ENCODE data around the gene GUCY2F.

Gene GUCY2F

DNA sequence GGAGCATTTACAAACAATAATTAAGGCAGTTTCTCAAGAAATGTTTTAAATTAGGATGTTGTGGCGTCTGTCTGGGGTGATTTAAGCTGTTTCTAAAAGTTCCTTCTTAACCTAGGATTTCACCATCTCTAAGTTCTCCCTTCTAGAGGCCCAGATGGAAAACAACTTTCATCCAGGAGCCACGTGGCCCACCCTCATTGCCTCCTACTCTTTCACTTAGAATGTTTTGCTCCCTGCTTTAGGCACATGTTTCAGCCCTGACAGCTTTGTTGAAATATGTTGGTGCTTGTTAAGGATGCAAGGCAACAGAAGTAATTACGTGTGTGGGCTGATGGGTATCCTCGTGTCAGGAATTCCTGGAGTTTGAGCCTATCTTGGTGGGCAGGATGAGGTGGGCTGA is 131.3 kb downstream of the GUCY2F start:
- Histone ChIP-seq H3K9ac (ENCODE audit: low read depth, low read length, poor library complexity, severe bottlenecking) (no peak overlapping the region), H4K20me1 (ENCODE audit: insufficient read depth, low read length, poor library complexity, severe bottlenecking) (no peaks in the 10 kb centered on the region), H3K4me2 (ENCODE audit: low read depth, low read length, poor library complexity, severe bottlenecking) (no peak overlapping the region), H3K9me2 (replicated peaks; ENCODE audit: low read depth, low read length) (no peaks in the 10 kb centered on the region), H3K27me3 (ENCODE audit: insufficient read depth, low read length, poor library complexity, severe bottlenecking) (no peaks in the 10 kb centered on the region), H3K9me3 (ENCODE audit: insufficient read depth, low read depth, low read length) (no peaks in the 10 kb centered on the region), H3K36me3 (ENCODE audit: insufficient read depth, low read length) (no peaks in the 10 kb centered on the region), H3K79me2 (ENCODE audit: insufficient read depth, low read length) (no peaks in the 10 kb centered on the region), H2AFZ (ENCODE audit: low read length) (no peak overlapping the region), H3F3A (ENCODE audit: low read depth) (no peaks in the 10 kb centered on the region), H3K4me1 (ENCODE audit: insufficient read depth, low read length, poor library complexity, severe bottlenecking) (peaks cover 22% of the 10 kb centered on the region), H3K4me3 (ENCODE audit: low read length, poor library complexity, severe bottlenecking) (no peak overlapping the region)
- TF ChIP-seq, protein P1, sequence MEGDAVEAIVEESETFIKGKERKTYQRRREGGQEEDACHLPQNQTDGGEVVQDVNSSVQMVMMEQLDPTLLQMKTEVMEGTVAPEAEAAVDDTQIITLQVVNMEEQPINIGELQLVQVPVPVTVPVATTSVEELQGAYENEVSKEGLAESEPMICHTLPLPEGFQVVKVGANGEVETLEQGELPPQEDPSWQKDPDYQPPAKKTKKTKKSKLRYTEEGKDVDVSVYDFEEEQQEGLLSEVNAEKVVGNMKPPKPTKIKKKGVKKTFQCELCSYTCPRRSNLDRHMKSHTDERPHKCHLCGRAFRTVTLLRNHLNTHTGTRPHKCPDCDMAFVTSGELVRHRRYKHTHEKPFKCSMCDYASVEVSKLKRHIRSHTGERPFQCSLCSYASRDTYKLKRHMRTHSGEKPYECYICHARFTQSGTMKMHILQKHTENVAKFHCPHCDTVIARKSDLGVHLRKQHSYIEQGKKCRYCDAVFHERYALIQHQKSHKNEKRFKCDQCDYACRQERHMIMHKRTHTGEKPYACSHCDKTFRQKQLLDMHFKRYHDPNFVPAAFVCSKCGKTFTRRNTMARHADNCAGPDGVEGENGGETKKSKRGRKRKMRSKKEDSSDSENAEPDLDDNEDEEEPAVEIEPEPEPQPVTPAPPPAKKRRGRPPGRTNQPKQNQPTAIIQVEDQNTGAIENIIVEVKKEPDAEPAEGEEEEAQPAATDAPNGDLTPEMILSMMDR (conservative IDR thresholded peaks at IDR 0.05; ENCODE audit: low read length) = no peak
- TF ChIP-seq EZH2phosphoT487 (IDR thresholded peaks at IDR 0.05; ENCODE audit: borderline replicate concordance) = no peak

GRCh38 chrX:109350051-109350450 is 131.8 kb downstream of the GUCY2F start:
- TF ChIP-seq, protein P1 (conservative IDR thresholded peaks at IDR 0.05; ENCODE audit: low read length) = no peak
- TF ChIP-seq EZH2phosphoT487 (IDR thresholded peaks at IDR 0.05; ENCODE audit: borderline replicate concordance) = no peak
- Histone ChIP-seq H3K4me1 (ENCODE audit: insufficient read depth, low read length, poor library complexity, severe bottlenecking) (peaks cover 22% of the 10 kb centered on the region), H2AFZ (ENCODE audit: low read length) (no peak overlapping the region), H3K9ac (ENCODE audit: low read depth, low read length, poor library complexity, severe bottlenecking) (no peak overlapping the region), H4K20me1 (ENCODE audit: insufficient read depth, low read length, poor library complexity, severe bottlenecking) (no peaks in the 10 kb centered on the region), H3K9me2 (replicated peaks; ENCODE audit: low read depth, low read length) (no peaks in the 10 kb centered on the region), H3K27me3 (ENCODE audit: insufficient read depth, low read length, poor library complexity, severe bottlenecking) (no peaks in the 10 kb centered on the region), H3K4me2 (ENCODE audit: low read depth, low read length, poor library complexity, severe bottlenecking) (no peak overlapping the region), H3K79me2 (ENCODE audit: insufficient read depth, low read length) (no peaks in the 10 kb centered on the region), H3F3A (ENCODE audit: low read depth) (no peaks in the 10 kb centered on the region), H3K9me3 (ENCODE audit: insufficient read depth, low read depth, low read length) (no peaks in the 10 kb centered on the region), H3K4me3 (ENCODE audit: low read length, poor library complexity, severe bottlenecking) (no peak overlapping the region), H3K36me3 (ENCODE audit: insufficient read depth, low read length) (no peaks in the 10 kb centered on the region)

- H4K20me1 ChIP-seq (ENCODE audit: insufficient read depth, low read length, poor library complexity, severe bottlenecking) = no peaks in the 10 kb centered on the region
- H3K79me2 ChIP-seq (ENCODE audit: insufficient read depth, low read length) = no peaks in the 10 kb centered on the region
- H3F3A ChIP-seq (ENCODE audit: low read depth) = no peaks in the 10 kb centered on the region
- no peaks in the 10 kb centered on the region for H3K27me3 ChIP-seq (ENCODE audit: insufficient read depth, low read length, poor library complexity, severe bottlenecking)
- no peaks in the 10 kb centered on the region for H3K36me3 ChIP-seq (ENCODE audit: insufficient read depth, low read length)
- peak overlapping the region; percentile 26 for H3K4me3 ChIP-seq (ENCODE audit: low read length, poor library complexity, severe bottlenecking)
- TF ChIP-seq, protein P1 (conservative IDR thresholded peaks at IDR 0.05; ENCODE audit: low read length) = no peak
- no peak for TF ChIP-seq EZH2phosphoT487 (IDR thresholded peaks at IDR 0.05; ENCODE audit: borderline replicate concordance)
- H3K9me3 ChIP-seq (ENCODE audit: insufficient read depth, low read depth, low read length) = no peaks in the 10 kb centered on the region
- H3K4me1 ChIP-seq (ENCODE audit: insufficient read depth, low read length, poor library complexity, severe bottlenecking) = peaks cover 22% of the 10 kb centered on the region
- H3K9me2 ChIP-seq (replicated peaks; ENCODE audit: low read depth, low read length) = no peaks in the 10 kb centered on the region
- H3K4me2 ChIP-seq (ENCODE audit: low read depth, low read length, poor library complexity, severe bottlenecking) = peak overlapping the region; percentile 57
- H3K9ac ChIP-seq (ENCODE audit: low read depth, low read length, poor library complexity, severe bottlenecking) = no peak overlapping the region
- no peak overlapping the region for H2AFZ ChIP-seq (ENCODE audit: low read length)
Observed at GRCh38 chrX:109347632-109348031, 134.3 kb downstream of the GUCY2F start.

Measured in Loucy (cell line).